Sigmoid colon (tissue), 4 donors: ENCODE results near the gene SLC8A1.

Experiments
- CTCF ChIP-seq, 4 experiments: fragments of 450-650 bp in 3 of 4; fragments of 200-600 bp in 1 of 4; IDR thresholded peaks; one replicate each; pipeline ENCODE4 v1.5.1; 2016 to 2019; ENCODE audit warnings: antibody characterized with exemption in 4 of 4, mild to moderate bottlenecking in 3 of 4, moderate library complexity in 2 of 4
- EP300 ChIP-seq, 4 donors: sonication (generic); formaldehyde crosslinking; IDR thresholded peaks; one replicate each; pipeline ENCODE4 v1.6.1; 2017; ENCODE audit warnings: antibody characterized with exemption in 4 of 4
- POLR2A ChIP-seq, 2 donors: fragments of 450-650 bp; IDR thresholded peaks; one replicate each; pipeline ENCODE4 v1.6.1; 2016; ENCODE audit warnings: antibody characterized with exemption in 2 of 2, mild to moderate bottlenecking in 2 of 2, moderate library complexity in 2 of 2
- POLR2AphosphoS5 ChIP-seq, 4 donors: sonication (generic); formaldehyde crosslinking; IDR thresholded peaks; one replicate each; pipeline ENCODE4 v1.6.1; 2017; ENCODE audit warnings: antibody characterized with exemption in 4 of 4

GRCh38 chr2:40401896-40402295 lies 50.0 kb downstream of the SLC8A1 start:
- no peak for TF ChIP-seq POLR2A (IDR thresholded peaks at IDR 0.05)
- no peak for TF ChIP-seq CTCF (IDR thresholded peaks at IDR 0.05)
- no peak for TF ChIP-seq POLR2AphosphoS5 (IDR thresholded peaks at IDR 0.05)
- no peak for TF ChIP-seq EP300 (IDR thresholded peaks at IDR 0.05)
